GM18511 (cell line): ENCODE data around the gene UVSSA.
"Not testable (repeated sequence)": the region's sequence is repeated elsewhere in the genome, so short reads cannot be mapped to it uniquely, and the experiment has no call there.

Experiments used
- ATAC-seq: cut with Tn5 transposase; IDR thresholded peaks from one replicate; pipeline ENCODE4 v1.9.1; 2021; ENCODE audit warnings: mild to moderate bottlenecking, moderate library complexity; ENCODE audit not compliant: unreplicated experiment

UVSSA gene

GRCh38 chr4:1315836-1316536 is 31.0 kb upstream of the UVSSA start:
- no peak for ATAC-seq

- ATAC-seq = no peak
These were observed 30.4 kb upstream of the UVSSA start for GRCh38 chr4:1316537-1317168.

- ATAC-seq = no peak
These were observed 29.6 kb upstream of the UVSSA start for GRCh38 chr4:1317177-1318045.

GRCh38 chr4:1318046-1318375 is 29.0 kb upstream of the UVSSA start:
- no peak for ATAC-seq

GRCh38 chr4:1318488-1319213 is 28.4 kb upstream of the UVSSA start:
- no peak for ATAC-seq

GRCh38 chr4:1321486-1321885 is 25.5 kb upstream of the UVSSA start:
- no peak for ATAC-seq

GRCh38 chr4:1321946-1322650 is 24.9 kb upstream of the UVSSA start:
- ATAC-seq = no peak

GRCh38 chr4:1323280-1323634 is 23.8 kb upstream of the UVSSA start:
- ATAC-seq = no peak

GRCh38 chr4:1323635-1324442 is 23.2 kb upstream of the UVSSA start:
- no peak for ATAC-seq

GRCh38 chr4:1324443-1325175 is 22.4 kb upstream of the UVSSA start:
- ATAC-seq = not testable (repeated sequence)

GRCh38 chr4:1325176-1325480 is 21.9 kb upstream of the UVSSA start:
- ATAC-seq = no peak

- ATAC-seq = no peak
These were observed 21.1 kb upstream of the UVSSA start for GRCh38 chr4:1325681-1326635.

- ATAC-seq = no peak
These were observed 20.1 kb upstream of the UVSSA start for GRCh38 chr4:1326751-1327525.

- ATAC-seq = no peak
These were observed 19.3 kb upstream of the UVSSA start for GRCh38 chr4:1327526-1328266.

GRCh38 chr4:1328267-1329155 is 18.5 kb upstream of the UVSSA start:
- ATAC-seq = no peak
